Measurements from ENCODE around the gene RILPL2. TPM values are rescaled to one million over a fixed set of nuclear protein-coding genes. Genes with fewer than 3 reads are reported as not detected.

Gene RILPL2
- polyA plus RNA-seq, 3 donors, result 19.3 to 25.1 (median 21.0) TPM

- Histone ChIP-seq H3K79me2 (ENCODE audit: insufficient read depth, low read length) (peaks cover 21% of the 10 kb centered on the region), H3K36me3 (replicated peaks in 1 of 2; ENCODE audit: control insufficient read depth in 1 of 2, insufficient read depth in 2 of 2, low read length in 2 of 2) (no peaks in the 10 kb centered on the region), H3K4me3 (replicated peaks in 1 of 3; ENCODE audit: low read depth in 2 of 3, low read length in 3 of 3) (no peak overlapping the region), H3K4me2 (replicated peaks; ENCODE audit: extremely low read depth, low read length, poor library complexity, severe bottlenecking) (no peak overlapping the region), H3K9ac (ENCODE audit: insufficient read depth, low read length, poor library complexity, severe bottlenecking) (no peak overlapping the region), H3K27me3 (ENCODE audit: control insufficient read depth in 2 of 2, insufficient read depth in 2 of 2, low read length in 2 of 2) (no peaks in the 10 kb centered on the region), H3K4me1 (ENCODE audit: control insufficient read depth in 1 of 2, insufficient read depth in 2 of 2, low read length in 2 of 2) (peaks cover 23 to 27% of the 10 kb centered on the region in 2 donors), H2AFZ (ENCODE audit: insufficient read depth, low read depth, low read length, poor library complexity, severe bottlenecking) (no peak overlapping the region), H4K20me1 (ENCODE audit: insufficient read depth, low read length) (peaks cover 17% of the 10 kb centered on the region), H3K9me3 (replicated peaks in 1 of 2; ENCODE audit: control insufficient read depth in 1 of 2, insufficient read depth in 1 of 2, low read length in 2 of 2) (no peaks in the 10 kb centered on the region), H3K27ac (ENCODE audit: low read depth in 1 of 2, low read length in 2 of 2) (no peak overlapping the region)
- WGBS (ENCODE audit: insufficient coverage), result 100% methylated on average over 4 of the region's 4 CpGs
- TF ChIP-seq CTCF (IDR thresholded peaks at IDR 0.05), result no peak
- intact Hi-C loops (cut with micrococcal nuclease), result loop anchor here in 1 of 2 donors (10.0 kb wide), 1 partner anchor 393 kb away; the partner anchor contains the start of gene OGFOD2
- Mint-ChIP-seq H3K27ac (no peak overlapping the region), H3K27me3 (ENCODE audit: low read depth in 3 of 3) (peaks cover 0 to 4% (median 2%) of the 10 kb centered on the region in 3 donors), H3K4me1 (peaks cover 15% of the 10 kb centered on the region), H3K36me3 (no peaks in the 10 kb centered on the region), H3K4me3 (no peak overlapping the region), H3K9me3 (peaks cover 0 to 2% (median 0%) of the 10 kb centered on the region in 7 donors)
- no peak for DNase-seq
Observed at GRCh38 chr12:123367511-123367910, 69.0 kb downstream of the RILPL2 start.

Other genes with a start within 250 kb of the RILPL2 start
- gene MPHOSPH9, start 203.5 kb downstream of the RILPL2 start, polyA plus RNA-seq, result 10 to 100 TPM in 1 of 3 donors, 1 to 10 TPM in 2; 6.3 to 14.1 (median 9.2) TPM
- 1 to 10 TPM; 1.7 to 2.1 (median 1.7) TPM for gene MTRFR, start 203.2 kb downstream of the RILPL2 start, polyA plus RNA-seq
- gene CDK2AP1, start 164.8 kb downstream of the RILPL2 start, polyA plus RNA-seq, result 10 to 100 TPM; 44.5 to 68.4 (median 58.4) TPM
- gene SBNO1, start 71.8 kb downstream of the RILPL2 start, polyA plus RNA-seq, result 10 to 100 TPM in 2 of 3 donors, 1 to 10 TPM in 1; 5.6 to 16.9 (median 11.4) TPM
- 10 to 100 TPM in 1 of 3 donors, 1 to 10 TPM in 1, under 1 TPM in 1; 0.81 to 20.3 (median 2.6) TPM for gene KMT5A, start 52.6 kb downstream of the RILPL2 start, polyA plus RNA-seq
- gene SNRNP35, start 21.5 kb upstream of the RILPL2 start, polyA plus RNA-seq, result 10 to 100 TPM; 13.4 to 19.5 (median 16.7) TPM
- 1 to 10 TPM in 1 of 3 donors, not detected in 2; 1.2 TPM for gene RILPL1, start 97.0 kb upstream of the RILPL2 start, polyA plus RNA-seq
- gene TMED2, start 147.9 kb upstream of the RILPL2 start, polyA plus RNA-seq, result 100 to 1,000 TPM in 2 of 3 donors, 10 to 100 TPM in 1; 43.0 to 351 (median 323) TPM
- gene DDX55, start 165.4 kb upstream of the RILPL2 start, polyA plus RNA-seq, result 10 to 100 TPM in 1 of 3 donors, 1 to 10 TPM in 2; 6.6 to 32.9 (median 8.8) TPM
- 10 to 100 TPM; 55.7 to 73.4 (median 69.3) TPM for gene EIF2B1, start 197.0 kb upstream of the RILPL2 start, polyA plus RNA-seq
- gene GTF2H3, start 197.1 kb upstream of the RILPL2 start, polyA plus RNA-seq, result 10 to 100 TPM in 2 of 3 donors, 1 to 10 TPM in 1; 8.2 to 21.7 (median 12.3) TPM
- gene TCTN2, start 234.4 kb upstream of the RILPL2 start, polyA plus RNA-seq, result 1 to 10 TPM in 1 of 3 donors, under 1 TPM in 1, not detected in 1; 0.24 to 1.1 TPM

Data from CD14-positive monocyte (primary cell).